Omental fat pad (tissue), 4 donors: ENCODE results near the gene CC2D2B. TPM values are rescaled to one million over a fixed set of nuclear protein-coding genes. Genes with fewer than 3 reads are reported as not detected.
"Not testable (repeated sequence)": the region's sequence is repeated elsewhere in the genome, so short reads cannot be mapped to it uniquely, and the experiment has no call there.

Experiments
- ATAC-seq: fragments of 150-250 bp; one replicate; pipeline ENCODE4 v1.9.1; 2016; ENCODE audit warnings: mild to moderate bottlenecking, moderate library complexity; ENCODE audit not compliant: low FRiP score
- DNase-seq: peaks from one replicate; pipeline ENCODE4 v3.0.0-alpha.2; 2019; ENCODE audit warnings: low spot score
- total RNA-seq, 4 donors: library from RNA; depleted of rRNA; stranded (reverse); fragments of >200 nt; gene quantifications; one replicate each; pipeline ENCODE4 v1.1.0, GENCODE V29; 2016
- TF ChIP-seq, protein P1 (sequence below), 3 donors: fragments of 450-650 bp; IDR thresholded peaks; one replicate each; pipeline ENCODE4 v1.5.1; 2016 to 2017; ENCODE audit warnings: antibody characterized with exemption in 3 of 3, mild to moderate bottlenecking in 3 of 3, moderate library complexity in 2 of 3

The CC2D2B gene
- total RNA-seq, 4 donors from 2014 or later = 0.56 to 2.9 (median 1.9) TPM

DNA sequence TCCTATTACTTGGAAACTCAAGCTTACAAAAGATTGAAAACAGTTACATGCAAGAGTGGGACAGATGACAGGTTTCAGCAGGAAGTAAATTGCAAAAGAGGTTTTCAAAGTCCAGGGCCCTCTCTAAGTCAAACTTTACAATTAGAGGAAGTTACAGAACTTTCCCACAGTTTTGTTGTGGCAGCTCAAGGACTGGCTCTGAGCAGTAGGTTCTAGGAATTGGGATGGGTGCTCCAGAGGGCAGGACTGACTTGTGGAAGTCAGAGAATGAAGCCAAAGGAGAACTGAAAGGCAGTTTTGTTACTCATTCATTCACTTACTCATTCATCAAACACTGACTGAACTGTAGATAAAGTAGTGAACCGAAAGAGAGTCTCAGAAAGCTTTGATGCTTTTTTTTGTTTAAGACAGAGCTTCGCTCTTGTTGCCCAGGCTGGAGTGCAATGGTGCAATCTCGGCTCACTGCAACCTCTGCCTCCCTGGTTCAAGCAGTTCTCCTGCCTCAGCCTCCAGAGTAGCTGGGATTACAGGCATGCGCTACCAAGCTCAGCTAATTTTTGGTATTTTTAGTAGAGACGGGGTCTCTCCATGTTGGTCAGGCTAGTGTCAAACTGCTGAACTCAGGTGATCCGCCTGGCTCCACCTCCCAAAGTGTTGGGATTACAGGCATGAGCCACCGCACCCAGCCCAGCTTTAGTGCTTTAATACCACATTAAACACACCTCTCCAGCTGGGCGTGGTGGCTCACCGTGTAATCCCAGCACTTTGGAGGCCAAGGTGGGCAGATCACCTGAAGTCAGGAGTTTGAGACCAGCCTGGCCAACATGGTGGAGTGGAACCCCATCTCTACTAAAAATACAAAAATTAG is 68.8 kb downstream of the CC2D2B start:
- TF ChIP-seq, protein P1, sequence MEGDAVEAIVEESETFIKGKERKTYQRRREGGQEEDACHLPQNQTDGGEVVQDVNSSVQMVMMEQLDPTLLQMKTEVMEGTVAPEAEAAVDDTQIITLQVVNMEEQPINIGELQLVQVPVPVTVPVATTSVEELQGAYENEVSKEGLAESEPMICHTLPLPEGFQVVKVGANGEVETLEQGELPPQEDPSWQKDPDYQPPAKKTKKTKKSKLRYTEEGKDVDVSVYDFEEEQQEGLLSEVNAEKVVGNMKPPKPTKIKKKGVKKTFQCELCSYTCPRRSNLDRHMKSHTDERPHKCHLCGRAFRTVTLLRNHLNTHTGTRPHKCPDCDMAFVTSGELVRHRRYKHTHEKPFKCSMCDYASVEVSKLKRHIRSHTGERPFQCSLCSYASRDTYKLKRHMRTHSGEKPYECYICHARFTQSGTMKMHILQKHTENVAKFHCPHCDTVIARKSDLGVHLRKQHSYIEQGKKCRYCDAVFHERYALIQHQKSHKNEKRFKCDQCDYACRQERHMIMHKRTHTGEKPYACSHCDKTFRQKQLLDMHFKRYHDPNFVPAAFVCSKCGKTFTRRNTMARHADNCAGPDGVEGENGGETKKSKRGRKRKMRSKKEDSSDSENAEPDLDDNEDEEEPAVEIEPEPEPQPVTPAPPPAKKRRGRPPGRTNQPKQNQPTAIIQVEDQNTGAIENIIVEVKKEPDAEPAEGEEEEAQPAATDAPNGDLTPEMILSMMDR (IDR thresholded peaks at IDR 0.05) = no peak
- DNase-seq (no peak), ATAC-seq (no peak)

DNA sequence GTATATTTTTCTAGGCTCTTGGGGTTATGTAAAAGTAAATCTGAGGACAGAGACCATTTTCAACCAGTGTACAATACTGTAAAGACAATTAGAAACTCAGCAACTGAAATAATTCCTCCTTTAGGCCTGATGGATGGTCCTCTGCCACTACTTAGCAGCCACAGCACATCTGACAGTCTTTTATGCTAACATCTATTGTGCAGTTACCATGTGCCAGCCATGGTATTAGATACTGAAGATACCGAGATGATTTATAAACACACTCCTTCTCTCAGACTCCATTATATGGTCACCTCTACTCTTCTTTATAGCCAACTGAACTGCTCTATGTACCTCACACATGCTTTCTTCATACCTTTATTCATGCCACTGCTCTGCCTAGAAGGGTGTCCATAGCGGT is 74.4 kb downstream of the CC2D2B start:
- DNase-seq (no peak), ATAC-seq (no peak)
- TF ChIP-seq, protein P1 (IDR thresholded peaks at IDR 0.05) = no peak

GRCh38 chr10:95987685-95988426 is 80.1 kb downstream of the CC2D2B start:
- TF ChIP-seq, protein P1 (IDR thresholded peaks at IDR 0.05) = no peak
- no peak for DNase-seq
- no peak for ATAC-seq

GRCh38 chr10:95988702-95989101 is 80.9 kb downstream of the CC2D2B start:
- TF ChIP-seq, protein P1 (IDR thresholded peaks at IDR 0.05) = no peak

GRCh38 chr10:95994376-95994775 is 86.6 kb downstream of the CC2D2B start:
- DNase-seq, ATAC-seq: not testable (repeated sequence)

More at GRCh38 chr10:95988702-95989101, 80.9 kb downstream of the CC2D2B start:
- no peak for ATAC-seq
- no peak for DNase-seq

- no peak for ATAC-seq
- DNase-seq = no peak
- TF ChIP-seq, protein P1 (IDR thresholded peaks at IDR 0.05) = no peak
Observed at GRCh38 chr10:95998255-95998784, 90.5 kb downstream of the CC2D2B start.

DNA sequence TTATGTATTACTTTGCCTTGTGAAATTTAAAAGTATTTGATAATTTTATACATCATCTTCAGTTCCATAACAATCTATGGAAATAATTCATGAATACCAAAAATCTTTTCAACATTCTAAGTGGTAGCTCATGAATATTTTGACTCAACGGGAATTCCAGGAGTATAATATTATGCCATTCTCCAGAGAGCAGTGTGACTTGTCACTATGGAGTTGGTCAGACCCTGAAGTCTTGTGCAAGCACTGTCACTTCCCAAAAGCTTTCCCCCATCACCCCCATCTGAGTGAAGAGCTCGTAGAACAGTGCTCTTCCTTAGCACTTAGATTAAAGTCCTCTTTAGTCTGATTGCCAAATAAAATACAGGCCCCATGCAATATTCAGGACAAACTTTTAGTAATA is 106.2 kb downstream of the CC2D2B start:
- TF ChIP-seq, protein P1 (IDR thresholded peaks at IDR 0.05) = no peak
- ATAC-seq = no peak
- no peak for DNase-seq
